ENCODE data around the gene NXT2. TPM values are rescaled to one million over a fixed set of nuclear protein-coding genes. Genes with fewer than 3 reads are reported as not detected.

NXT2 gene
- total RNA-seq, 3 donors from 2014 or later (not counting 1 experiment from before 2014, with no cell fraction given), result 12.0 to 21.6 (median 12.5) TPM

GRCh38 chrX:109577055-109577454 lies 40.4 kb downstream of the NXT2 start:
- Mint-ChIP-seq H3K4me1 (no peaks in the 10 kb centered on the region), H3K27ac (no peak overlapping the region), H3K27me3 (ENCODE audit: low read depth in 2 of 2) (peaks cover 2 to 16% of the 10 kb centered on the region in 2 donors), H3K9me3 (no peaks in the 10 kb centered on the region), H3K4me3 (no peak overlapping the region), H3K36me3 (no peaks in the 10 kb centered on the region)
- no CpG with 5 or more reads among the region's 2 CpGs for WGBS (ENCODE audit: insufficient coverage)
- Histone ChIP-seq H3K27ac (ENCODE audit: low read length) (no peak overlapping the region), H3K36me3 (ENCODE audit: control insufficient read depth, insufficient read depth, low read length) (no peaks in the 10 kb centered on the region), H3K9me3 (ENCODE audit: control insufficient read depth, insufficient read depth, low read length) (no peaks in the 10 kb centered on the region), H3K4me3 (ENCODE audit: low read length) (no peak overlapping the region), H3K27me3 (ENCODE audit: control insufficient read depth, insufficient read depth, low read length) (no peaks in the 10 kb centered on the region), H3K4me1 (ENCODE audit: control insufficient read depth, insufficient read depth, low read length) (no peaks in the 10 kb centered on the region)
- ATAC-seq (no peak), DNase-seq (no peak)
- intact Hi-C loops (cut with micrococcal nuclease), result no loop called here
- TF ChIP-seq, protein P1, sequence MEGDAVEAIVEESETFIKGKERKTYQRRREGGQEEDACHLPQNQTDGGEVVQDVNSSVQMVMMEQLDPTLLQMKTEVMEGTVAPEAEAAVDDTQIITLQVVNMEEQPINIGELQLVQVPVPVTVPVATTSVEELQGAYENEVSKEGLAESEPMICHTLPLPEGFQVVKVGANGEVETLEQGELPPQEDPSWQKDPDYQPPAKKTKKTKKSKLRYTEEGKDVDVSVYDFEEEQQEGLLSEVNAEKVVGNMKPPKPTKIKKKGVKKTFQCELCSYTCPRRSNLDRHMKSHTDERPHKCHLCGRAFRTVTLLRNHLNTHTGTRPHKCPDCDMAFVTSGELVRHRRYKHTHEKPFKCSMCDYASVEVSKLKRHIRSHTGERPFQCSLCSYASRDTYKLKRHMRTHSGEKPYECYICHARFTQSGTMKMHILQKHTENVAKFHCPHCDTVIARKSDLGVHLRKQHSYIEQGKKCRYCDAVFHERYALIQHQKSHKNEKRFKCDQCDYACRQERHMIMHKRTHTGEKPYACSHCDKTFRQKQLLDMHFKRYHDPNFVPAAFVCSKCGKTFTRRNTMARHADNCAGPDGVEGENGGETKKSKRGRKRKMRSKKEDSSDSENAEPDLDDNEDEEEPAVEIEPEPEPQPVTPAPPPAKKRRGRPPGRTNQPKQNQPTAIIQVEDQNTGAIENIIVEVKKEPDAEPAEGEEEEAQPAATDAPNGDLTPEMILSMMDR (IDR thresholded peaks at IDR 0.05), result no peak

DNA sequence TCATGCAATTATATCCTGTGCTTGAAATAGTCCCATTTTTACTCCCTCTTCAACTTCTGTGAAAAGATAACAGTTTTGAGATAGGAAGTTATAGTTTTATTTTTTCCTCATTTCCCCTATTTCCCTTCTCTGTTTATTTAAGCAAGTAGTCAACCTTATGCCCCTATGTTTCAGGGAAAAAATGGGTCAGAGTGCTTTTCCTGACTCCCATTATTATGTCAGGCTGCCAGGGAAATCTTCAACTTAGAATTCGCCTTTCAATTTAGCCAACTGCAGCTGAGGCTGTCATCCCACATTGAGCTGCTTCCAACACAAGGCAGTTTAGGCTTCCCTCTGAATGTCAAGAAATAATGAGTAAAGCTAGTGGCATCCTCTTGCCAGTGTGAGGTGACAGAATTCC lies 42.3 kb downstream of the NXT2 start:
- no peak for DNase-seq
- H3K36me3 ChIP-seq (ENCODE audit: control insufficient read depth, insufficient read depth, low read length), result no peaks in the 10 kb centered on the region
- no peak for ATAC-seq
- TF ChIP-seq, protein P1 (IDR thresholded peaks at IDR 0.05), result no peak
- 60% methylated on average over 1 of the region's 1 CpG for WGBS (ENCODE audit: insufficient coverage)
- Mint-ChIP-seq H3K4me3 (no peak overlapping the region), H3K27ac (no peak overlapping the region), H3K4me1 (no peaks in the 10 kb centered on the region), H3K9me3 (no peaks in the 10 kb centered on the region), H3K27me3 (ENCODE audit: low read depth in 2 of 2) (peaks cover 2 to 24% of the 10 kb centered on the region in 2 donors), H3K36me3 (no peaks in the 10 kb centered on the region)
- H3K4me1 ChIP-seq (ENCODE audit: control insufficient read depth, insufficient read depth, low read length), result no peaks in the 10 kb centered on the region
- intact Hi-C loops (cut with micrococcal nuclease), result no loop called here
- H3K27me3 ChIP-seq (ENCODE audit: control insufficient read depth, insufficient read depth, low read length), result no peaks in the 10 kb centered on the region
- H3K27ac ChIP-seq (ENCODE audit: low read length), result no peak overlapping the region
- H3K4me3 ChIP-seq (ENCODE audit: low read length), result no peak overlapping the region
- no peaks in the 10 kb centered on the region for H3K9me3 ChIP-seq (ENCODE audit: control insufficient read depth, insufficient read depth, low read length)

- no peaks in the 10 kb centered on the region for H3K36me3 Mint-ChIP-seq
- no peaks in the 10 kb centered on the region for H3K9me3 Mint-ChIP-seq
- 93% methylated on average over 7 of the region's 7 CpGs for WGBS (ENCODE audit: insufficient coverage)
- intact Hi-C loops (cut with micrococcal nuclease), result no loop called here
- Histone ChIP-seq H3K4me3 (ENCODE audit: low read length) (no peak overlapping the region), H3K27me3 (ENCODE audit: control insufficient read depth, insufficient read depth, low read length) (no peaks in the 10 kb centered on the region), H3K4me1 (ENCODE audit: control insufficient read depth, insufficient read depth, low read length) (no peaks in the 10 kb centered on the region), H3K36me3 (ENCODE audit: control insufficient read depth, insufficient read depth, low read length) (no peaks in the 10 kb centered on the region), H3K9me3 (ENCODE audit: control insufficient read depth, insufficient read depth, low read length) (no peaks in the 10 kb centered on the region), H3K27ac (ENCODE audit: low read length) (no peak overlapping the region)
- H3K4me3 Mint-ChIP-seq, result no peak overlapping the region
- no peak for ATAC-seq
- no peak for DNase-seq
- H3K27ac Mint-ChIP-seq, result no peak overlapping the region
- TF ChIP-seq, protein P1 (IDR thresholded peaks at IDR 0.05), result no peak
- peaks cover 0 to 44% of the 10 kb centered on the region in 2 donors for H3K27me3 Mint-ChIP-seq (ENCODE audit: low read depth in 2 of 2)
- peaks cover 0 to 6% of the 10 kb centered on the region in 2 donors for H3K4me1 Mint-ChIP-seq
Measured at GRCh38 chrX:109585488-109585887, 48.8 kb downstream of the NXT2 start.

DNA sequence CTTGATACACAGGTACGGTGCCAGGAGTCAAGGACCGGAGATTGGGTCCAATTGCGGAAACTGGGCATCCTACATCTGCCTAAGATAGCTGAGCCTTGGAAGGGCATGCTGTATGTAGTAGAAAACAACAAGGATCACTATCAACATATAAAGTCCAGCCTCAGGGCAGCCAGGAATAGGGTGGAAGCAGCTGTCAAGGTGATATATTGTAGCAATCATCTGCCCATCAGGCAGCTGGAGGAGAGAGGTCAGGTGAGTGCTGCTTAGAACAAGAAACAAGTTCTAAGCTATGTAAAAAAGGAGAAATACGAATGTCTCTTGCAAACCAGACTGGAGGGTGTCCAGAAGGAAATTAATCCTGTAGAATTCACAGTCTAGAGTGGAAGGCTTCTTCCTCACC lies 53.5 kb downstream of the NXT2 start:
- no peak for ATAC-seq
- Mint-ChIP-seq H3K27me3 (ENCODE audit: low read depth in 2 of 2) (peaks cover 0 to 25% of the 10 kb centered on the region in 2 donors), H3K4me1 (peaks cover 0 to 11% of the 10 kb centered on the region in 2 donors), H3K9me3 (no peaks in the 10 kb centered on the region), H3K36me3 (no peaks in the 10 kb centered on the region), H3K27ac (no peak overlapping the region), H3K4me3 (no peak overlapping the region)
- 100% methylated on average over 3 of the region's 4 CpGs for whole genome bisulfite sequencing (ENCODE audit: insufficient coverage)
- intact Hi-C loops (cut with micrococcal nuclease), result no loop called here
- Histone ChIP-seq H3K36me3 (ENCODE audit: control insufficient read depth, insufficient read depth, low read length) (no peaks in the 10 kb centered on the region), H3K27me3 (ENCODE audit: control insufficient read depth, insufficient read depth, low read length) (no peaks in the 10 kb centered on the region), H3K4me1 (ENCODE audit: control insufficient read depth, insufficient read depth, low read length) (no peaks in the 10 kb centered on the region), H3K4me3 (ENCODE audit: low read length) (no peak overlapping the region), H3K9me3 (ENCODE audit: control insufficient read depth, insufficient read depth, low read length) (no peaks in the 10 kb centered on the region), H3K27ac (ENCODE audit: low read length) (no peak overlapping the region)
- TF ChIP-seq, protein P1 (IDR thresholded peaks at IDR 0.05), result no peak
- DNase-seq, result no peak

Data from natural killer cell (primary cell).